Glutamatergic neuron (in vitro differentiated cells): ENCODE results near the gene HOXA10. TPM values are rescaled to one million over a fixed set of nuclear protein-coding genes. Genes with fewer than 3 reads are reported as not detected.
A peak's percentile ranks its signal among the peaks of the same experiment; 100 is the strongest.

Experiments used
- DNase-seq: peaks from one replicate; pipeline ENCODE4 v3.0.0; 2022
- H3K27ac Mint-ChIP-seq: one replicate; pipeline ENCODE4 v1.8.0; 2020; ENCODE audit warnings: mild to moderate bottlenecking, mixed read lengths, inconsistent platforms; ENCODE audit not compliant: unreplicated experiment
- H3K27me3 Mint-ChIP-seq: one replicate; pipeline ENCODE4 v1.8.0; 2020; ENCODE audit warnings: mild to moderate bottlenecking, moderate library complexity, mixed read lengths, inconsistent platforms; ENCODE audit not compliant: unreplicated experiment
- H3K36me3 Mint-ChIP-seq: one replicate; pipeline ENCODE4 v1.8.0; 2020; ENCODE audit warnings: mild to moderate bottlenecking, mixed read lengths, inconsistent platforms; ENCODE audit not compliant: unreplicated experiment
- H3K4me1 Mint-ChIP-seq: one replicate; pipeline ENCODE4 v1.8.0; 2020; ENCODE audit warnings: mild to moderate bottlenecking, low read depth, mixed read lengths, inconsistent platforms; ENCODE audit not compliant: unreplicated experiment
- H3K4me3 Mint-ChIP-seq: one replicate; pipeline ENCODE4 v1.8.0; 2020; ENCODE audit warnings: mild to moderate bottlenecking, mixed read lengths, inconsistent platforms; ENCODE audit not compliant: unreplicated experiment
- H3K9me3 Mint-ChIP-seq: one replicate; pipeline ENCODE4 v1.8.0; 2020; ENCODE audit warnings: mild to moderate bottlenecking, moderate library complexity, mixed read lengths, inconsistent platforms; ENCODE audit not compliant: unreplicated experiment
- total RNA-seq: library from RNA; stranded (reverse); fragmentation: NEBNext Ultra II Directional; extraction: Animal tissue kit (Norgen Biotek cat#: 25700); gene quantifications from one replicate; pipeline ENCODE4 v1.2.1, GENCODE V29; 2021; ENCODE audit not compliant: unreplicated experiment
- TF ChIP-seq, protein P1 (sequence below): fragments of 200-600 bp; sonication (generic); IDR thresholded peaks from one replicate; pipeline ENCODE4 v1.5.0; 2021; ENCODE audit not compliant: partially characterized antibody, unreplicated experiment

Gene HOXA10
- total RNA-seq, 1 donor from 2014 or later = not detected

DNA sequence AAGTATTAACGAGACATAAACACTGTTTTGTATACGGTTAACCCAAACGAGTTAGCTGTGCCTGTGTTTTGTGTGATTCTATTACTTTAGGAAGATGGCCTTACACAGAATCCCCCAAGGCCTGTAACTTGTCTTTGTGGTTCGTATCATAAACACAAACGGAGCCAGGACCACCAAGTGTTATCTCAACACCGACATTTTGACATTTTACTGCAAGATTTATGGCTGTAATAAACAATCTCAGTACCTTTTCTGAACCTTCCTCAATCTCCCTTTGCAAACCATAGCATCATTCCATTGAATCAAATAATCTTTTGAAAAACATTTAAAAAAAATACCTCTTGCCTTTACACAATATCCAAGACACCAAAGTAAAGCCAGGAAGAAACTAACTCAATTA is 41.1 kb downstream of the HOXA10 start:
- no peak for DNase-seq
- Mint-ChIP-seq H3K4me1 (no peaks in the 10 kb centered on the region), H3K4me3 (no peak overlapping the region), H3K36me3 (no peaks in the 10 kb centered on the region), H3K27ac (no peak overlapping the region), H3K27me3 (peaks cover 36% of the 10 kb centered on the region), H3K9me3 (peaks cover 5% of the 10 kb centered on the region)
- TF ChIP-seq, protein P1, sequence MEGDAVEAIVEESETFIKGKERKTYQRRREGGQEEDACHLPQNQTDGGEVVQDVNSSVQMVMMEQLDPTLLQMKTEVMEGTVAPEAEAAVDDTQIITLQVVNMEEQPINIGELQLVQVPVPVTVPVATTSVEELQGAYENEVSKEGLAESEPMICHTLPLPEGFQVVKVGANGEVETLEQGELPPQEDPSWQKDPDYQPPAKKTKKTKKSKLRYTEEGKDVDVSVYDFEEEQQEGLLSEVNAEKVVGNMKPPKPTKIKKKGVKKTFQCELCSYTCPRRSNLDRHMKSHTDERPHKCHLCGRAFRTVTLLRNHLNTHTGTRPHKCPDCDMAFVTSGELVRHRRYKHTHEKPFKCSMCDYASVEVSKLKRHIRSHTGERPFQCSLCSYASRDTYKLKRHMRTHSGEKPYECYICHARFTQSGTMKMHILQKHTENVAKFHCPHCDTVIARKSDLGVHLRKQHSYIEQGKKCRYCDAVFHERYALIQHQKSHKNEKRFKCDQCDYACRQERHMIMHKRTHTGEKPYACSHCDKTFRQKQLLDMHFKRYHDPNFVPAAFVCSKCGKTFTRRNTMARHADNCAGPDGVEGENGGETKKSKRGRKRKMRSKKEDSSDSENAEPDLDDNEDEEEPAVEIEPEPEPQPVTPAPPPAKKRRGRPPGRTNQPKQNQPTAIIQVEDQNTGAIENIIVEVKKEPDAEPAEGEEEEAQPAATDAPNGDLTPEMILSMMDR = no peak

- Mint-ChIP-seq H3K4me1 (no peaks in the 10 kb centered on the region), H3K36me3 (no peaks in the 10 kb centered on the region), H3K27ac (no peak overlapping the region), H3K9me3 (peaks cover 5% of the 10 kb centered on the region), H3K4me3 (no peak overlapping the region), H3K27me3 (peaks cover 36% of the 10 kb centered on the region)
- DNase-seq = no peak
- TF ChIP-seq, protein P1 = no peak
Observed at GRCh38 chr7:27132214-27132613, 41.9 kb downstream of the HOXA10 start.

DNA sequence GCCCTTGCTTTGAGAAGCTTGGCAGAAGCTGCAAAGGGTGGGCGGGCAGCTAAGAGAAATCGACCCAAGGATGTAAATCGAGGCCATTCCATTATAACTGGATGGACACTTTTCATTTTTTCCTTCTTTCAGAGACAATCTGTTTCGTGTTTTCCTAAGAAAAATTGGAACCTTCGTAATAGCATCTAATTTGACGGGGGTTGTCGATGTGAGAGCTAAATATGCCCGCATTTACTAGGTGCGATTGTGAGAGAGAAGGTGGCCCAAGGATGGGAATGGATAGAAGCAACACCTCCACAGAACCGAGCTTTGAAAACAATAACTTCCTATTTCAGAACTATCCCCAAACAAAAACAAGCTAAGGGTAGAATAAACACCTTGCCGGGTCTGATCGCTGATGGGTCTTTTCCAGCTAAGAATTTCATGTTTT is 42.7 kb downstream of the HOXA10 start:
- Mint-ChIP-seq H3K4me1 (no peaks in the 10 kb centered on the region), H3K27me3 (peaks cover 35% of the 10 kb centered on the region), H3K9me3 (peaks cover 5% of the 10 kb centered on the region), H3K36me3 (no peaks in the 10 kb centered on the region), H3K27ac (no peak overlapping the region), H3K4me3 (peak overlapping the region; percentile 69)
- TF ChIP-seq, protein P1 = no peak
- DNase-seq = no peak

DNA sequence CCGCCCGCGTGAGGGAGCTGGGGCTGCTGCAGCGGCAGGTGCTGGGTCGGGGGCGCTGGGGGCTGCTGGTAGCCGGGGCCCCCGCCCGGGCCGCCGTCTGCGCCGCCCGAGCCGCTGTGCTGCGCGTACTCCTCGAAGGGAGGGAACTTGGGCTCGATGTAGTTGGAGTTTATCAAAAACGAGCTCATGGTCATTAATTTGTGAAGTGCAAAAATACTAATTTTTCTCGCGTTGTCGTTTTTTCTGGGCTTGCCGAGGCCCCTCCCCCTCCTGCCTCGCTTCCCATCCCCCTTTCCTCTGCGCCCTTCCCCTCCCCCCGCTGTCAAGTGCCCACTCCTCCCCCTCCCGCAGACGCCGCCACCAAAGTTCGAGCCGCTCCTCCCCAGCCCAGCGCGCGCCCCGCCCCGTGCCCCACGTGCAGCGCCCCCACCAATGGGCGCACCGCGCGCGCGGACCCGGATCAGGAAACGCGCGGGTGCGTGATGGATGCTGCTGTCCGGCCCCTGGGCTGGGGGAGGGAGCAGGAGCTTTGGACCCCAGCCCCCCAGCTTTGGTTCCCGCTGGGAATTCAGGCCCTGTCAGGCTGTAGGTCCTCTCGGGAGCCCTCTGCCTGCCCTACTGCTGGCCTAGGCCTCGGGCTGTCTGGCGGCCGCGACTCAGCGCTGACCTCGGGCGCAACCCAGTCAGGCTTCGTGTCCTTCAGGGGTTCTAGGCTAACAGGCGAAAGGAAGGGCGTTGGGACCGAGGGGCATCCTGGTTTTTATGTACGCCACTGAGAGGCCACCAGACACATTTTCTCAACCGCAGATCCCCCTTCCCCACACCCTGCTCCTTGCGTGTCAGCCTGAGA is 43.4 kb downstream of the HOXA10 start, which contains the start of gene HOXA4:
HOXA4 (minus strand) TSS at position 218 of the 850 bp plus-strand sequence; CDS start at position 194, 24 bp downstream.
- Mint-ChIP-seq H3K4me3 (peak within 1 kb of the TSS; percentile 69), H3K27ac (no peak within 1 kb of the TSS), H3K27me3 (peaks cover 32% of the 10 kb centered on the region), H3K36me3 (no peaks in the 10 kb centered on the region), H3K9me3 (peaks cover 3% of the 10 kb centered on the region), H3K4me1 (no peaks in the 10 kb centered on the region)
- DNase-seq = peak; percentile 81
- TF ChIP-seq, protein P1 = no peak
